Activated CD8-positive, alpha-beta memory T cell treated with anti-CD3 and anti-CD28 coated beads, Interleukin-2, amount 10 ng/mL, durations not matched to agents 7 days and 5 days (primary cell): Measurements from ENCODE around the gene HMGN1. TPM values are rescaled to one million over a fixed set of nuclear protein-coding genes. Genes with fewer than 3 reads are reported as not detected.

Source experiments
- ATAC-seq: fragments of 150-1000 bp; cut with Tn5 transposase; one replicate; pipeline ENCODE4 v1.10.0; 2021; ENCODE audit warnings: moderate library complexity
- CTCF ChIA-PET: fragments of 350-600 bp; sonication (Branson Sonifier 250); formaldehyde crosslinking; loops from one replicate; lab custom pipeline; 2021; ENCODE audit warnings: antibody characterized with exemption; lab: Charles Lee
- DNase-seq: peaks from one replicate; pipeline ENCODE4 v3.0.0-alpha.2; 2020
- H3K27ac Mint-ChIP-seq: one replicate; pipeline ENCODE4 v1.8.0; 2021; ENCODE audit warnings: mild to moderate bottlenecking, mixed read lengths
- H3K27me3 Mint-ChIP-seq: one replicate; pipeline ENCODE4 v1.8.0; 2021; ENCODE audit warnings: mixed read lengths
- H3K36me3 Mint-ChIP-seq: one replicate; pipeline ENCODE4 v1.8.0; 2021; ENCODE audit warnings: mild to moderate bottlenecking, mixed read lengths
- H3K4me1 Mint-ChIP-seq: one replicate; pipeline ENCODE4 v1.8.0; 2021; ENCODE audit warnings: mixed read lengths
- H3K4me3 Mint-ChIP-seq: one replicate; pipeline ENCODE4 v1.8.0; 2021; ENCODE audit warnings: mild to moderate bottlenecking, moderate library complexity, mixed read lengths
- H3K9me3 Mint-ChIP-seq: one replicate; pipeline ENCODE4 v1.8.0; 2022; ENCODE audit warnings: low read depth, mixed read lengths
- total RNA-seq, 2 experiments: library from RNA; stranded (reverse); gene quantifications; one replicate each; pipeline ENCODE4 v1.2.3, GENCODE V29; 2021

HMGN1 gene
- total RNA-seq, 2 experiments from 2014 or later: 385 to 405 TPM

GRCh38 chr21:39317134-39318090, 31.5 kb downstream of the HMGN1 start:
- Mint-ChIP-seq H3K4me1 (peaks cover 23% of the 10 kb centered on the region), H3K27me3 (no peaks in the 10 kb centered on the region), H3K36me3 (no peaks in the 10 kb centered on the region), H3K27ac (no peak overlapping the region), H3K9me3 (no peaks in the 10 kb centered on the region), H3K4me3 (no peak overlapping the region)
- no peak for DNase-seq
- CTCF ChIA-PET: interaction anchor here (1.0 kb wide), 1 partner anchor 79 kb away, joined by 3 read pairs; no protein-coding TSS in a partner anchor
- ATAC-seq: no peak

GRCh38 chr21:39316729-39317128, 32.2 kb downstream of the HMGN1 start:
- no peak for ATAC-seq
- CTCF ChIA-PET: interaction anchor here (2.4 kb wide), 1 partner anchor 29 kb away, joined by 5 read pairs; no protein-coding TSS in a partner anchor
- peaks cover 29% of the 10 kb centered on the region for H3K4me1 Mint-ChIP-seq
- no peaks in the 10 kb centered on the region for H3K27me3 Mint-ChIP-seq
- H3K9me3 Mint-ChIP-seq: no peaks in the 10 kb centered on the region
- H3K4me3 Mint-ChIP-seq: no peak overlapping the region
- peaks cover 6% of the 10 kb centered on the region for H3K36me3 Mint-ChIP-seq
- DNase-seq: no peak
- H3K27ac Mint-ChIP-seq: no peak overlapping the region

DNA sequence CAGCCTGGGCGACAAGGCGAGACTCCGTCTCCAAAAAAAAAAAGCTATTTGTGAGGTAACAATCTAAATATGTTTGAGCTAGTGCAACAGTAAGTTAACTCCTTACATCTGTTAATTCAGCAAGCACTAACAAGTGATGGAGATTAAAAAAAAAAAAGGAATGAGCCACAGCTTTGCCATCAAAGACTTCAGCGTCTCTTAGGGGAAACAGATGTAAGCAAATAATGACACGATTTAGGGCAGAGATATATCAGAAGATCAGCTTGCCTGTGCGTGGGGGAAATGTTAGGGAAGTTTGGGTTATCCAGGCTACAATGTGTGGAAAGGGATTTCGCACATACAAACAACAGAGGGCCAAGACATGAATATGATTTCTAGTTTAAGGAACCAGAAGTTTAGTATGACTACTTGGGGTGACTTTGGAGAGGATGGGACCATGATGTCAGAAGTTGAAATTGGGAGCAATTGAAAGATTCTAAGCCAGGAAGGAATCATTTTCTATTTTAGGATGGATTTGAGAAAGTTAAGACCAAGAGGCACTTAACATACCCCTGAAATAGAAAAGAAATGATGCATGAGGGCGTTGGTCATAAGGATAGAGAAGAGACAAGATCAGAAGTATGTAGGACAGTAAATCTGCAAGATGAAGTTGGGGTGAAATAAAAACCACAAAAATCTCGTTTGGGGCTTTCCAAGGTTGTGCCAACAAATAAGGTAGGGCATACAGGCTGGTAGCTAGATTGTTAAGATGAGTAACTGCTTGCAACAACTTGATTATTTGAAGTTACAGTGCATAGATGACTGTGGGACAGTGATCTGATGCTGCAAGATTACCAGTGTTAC, 33.1 kb downstream of the HMGN1 start:
- DNase-seq (no peak), ATAC-seq (no peak)
- no peaks in the 10 kb centered on the region for H3K9me3 Mint-ChIP-seq
- CTCF ChIA-PET: interaction anchor here (2.4 kb wide), 1 partner anchor 30 kb away, joined by 5 read pairs; no protein-coding TSS in a partner anchor
- H3K27me3 Mint-ChIP-seq: no peaks in the 10 kb centered on the region
- peaks cover 12% of the 10 kb centered on the region for H3K36me3 Mint-ChIP-seq
- peaks cover 35% of the 10 kb centered on the region for H3K4me1 Mint-ChIP-seq
- H3K4me3 Mint-ChIP-seq: peak overlapping the region; percentile 1
- no peak overlapping the region for H3K27ac Mint-ChIP-seq

- peak; percentile 75 for DNase-seq
- Mint-ChIP-seq H3K4me3 (peak overlapping the region; percentile 94), H3K27me3 (no peaks in the 10 kb centered on the region), H3K27ac (peak overlapping the region; percentile 94), H3K9me3 (no peaks in the 10 kb centered on the region), H3K36me3 (peaks cover 19% of the 10 kb centered on the region), H3K4me1 (peaks cover 41% of the 10 kb centered on the region)
- CTCF ChIA-PET: interaction anchor here (0.7 to 2.4 kb wide), 3 partner anchors 25 to 32 kb away, joined by 3 to 7 read pairs (median 5); no protein-coding TSS in a partner anchor
- ATAC-seq: peak; percentile 14
These were observed 34.5 kb downstream of the HMGN1 start for GRCh38 chr21:39314143-39315027.

DNA sequence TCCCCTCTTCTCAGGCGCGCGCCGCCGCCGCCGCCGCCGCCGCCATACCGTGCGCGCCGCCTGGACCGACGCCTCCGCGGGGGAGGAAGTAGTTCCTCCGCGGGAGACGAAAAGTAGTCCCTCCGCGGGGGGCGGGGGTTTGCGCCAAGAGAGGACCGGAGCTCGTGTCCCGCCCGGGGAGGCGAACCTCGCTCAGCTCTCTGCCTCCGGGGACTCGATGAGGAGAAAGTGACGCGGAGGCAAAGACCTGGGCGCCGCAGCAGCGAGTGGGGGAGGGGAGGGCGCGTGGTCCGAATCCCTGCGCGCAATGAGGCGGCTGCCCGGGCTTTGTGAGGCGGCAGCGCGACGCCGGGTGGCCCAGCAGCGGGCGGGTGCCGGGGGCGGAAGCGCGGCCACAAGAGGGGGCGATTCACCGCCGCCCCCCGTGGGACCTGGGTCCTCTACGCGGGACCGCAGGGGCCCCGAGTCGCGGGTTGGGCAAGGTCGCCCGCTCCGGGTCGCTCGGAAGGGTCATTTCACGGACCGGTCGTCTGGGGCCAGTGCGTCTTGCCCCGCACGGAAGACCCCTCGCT, 35.2 kb downstream of the HMGN1 start, which contains the start of gene BRWD1:
TSS of gene BRWD1 (minus strand) at position 62 of the 572 bp plus-strand sequence. CDS start 141 bp downstream, outside the sequence.
- no peaks in the 10 kb centered on the region for H3K9me3 Mint-ChIP-seq
- no peaks in the 10 kb centered on the region for H3K27me3 Mint-ChIP-seq
- peak within 1 kb of the TSS; percentile 94 for H3K27ac Mint-ChIP-seq
- CTCF ChIA-PET: interaction anchor here (1.5 to 2.3 kb wide), 2 partner anchors 33 to 74 kb away, joined by 7 to 8 read pairs; no protein-coding TSS in a partner anchor
- ATAC-seq: peak; percentile 64
- H3K4me1 Mint-ChIP-seq: peaks cover 44% of the 10 kb centered on the region
- peak; percentile 82 for DNase-seq
- H3K4me3 Mint-ChIP-seq: peak within 1 kb of the TSS; percentile 94
- H3K36me3 Mint-ChIP-seq: peaks cover 24% of the 10 kb centered on the region

DNA sequence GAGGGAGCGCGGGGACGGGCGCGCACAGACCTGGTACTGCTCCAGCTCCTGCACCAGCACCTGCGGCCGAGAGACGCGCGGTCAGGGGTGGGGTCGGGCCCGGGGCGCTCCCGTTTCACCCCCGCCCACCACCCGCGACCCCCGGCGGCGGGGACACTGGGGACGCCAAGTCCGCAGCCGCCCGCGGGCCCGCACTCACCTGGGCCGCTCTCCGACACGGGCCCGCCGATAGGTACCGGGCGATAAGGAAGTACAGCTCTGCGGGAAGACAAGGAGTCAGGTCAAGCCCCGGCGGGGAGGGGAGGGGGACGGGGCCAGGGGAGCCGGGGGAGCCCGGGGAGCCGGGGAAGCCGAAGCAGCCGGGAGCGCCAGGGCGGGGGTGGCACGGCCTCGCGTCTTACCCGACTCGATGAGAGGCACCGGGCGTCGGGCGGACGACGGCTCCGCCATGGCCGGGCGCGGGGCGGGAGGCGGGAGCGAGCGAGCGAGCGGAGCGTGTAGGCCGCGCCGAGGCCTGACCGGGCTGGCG, 35.8 kb downstream of the HMGN1 start:
- CTCF ChIA-PET: interaction anchor here (1.3 to 2.3 kb wide), 3 partner anchors 34 to 74 kb away, joined by 3 to 8 read pairs (median 7); no protein-coding TSS in a partner anchor
- H3K4me1 Mint-ChIP-seq: peaks cover 40% of the 10 kb centered on the region
- peak overlapping the region; percentile 94 for H3K27ac Mint-ChIP-seq
- peak overlapping the region; percentile 94 for H3K4me3 Mint-ChIP-seq
- no peaks in the 10 kb centered on the region for H3K27me3 Mint-ChIP-seq
- no peaks in the 10 kb centered on the region for H3K9me3 Mint-ChIP-seq
- peaks cover 26% of the 10 kb centered on the region for H3K36me3 Mint-ChIP-seq
- DNase-seq: no peak
- ATAC-seq: peak; percentile 10

DNA sequence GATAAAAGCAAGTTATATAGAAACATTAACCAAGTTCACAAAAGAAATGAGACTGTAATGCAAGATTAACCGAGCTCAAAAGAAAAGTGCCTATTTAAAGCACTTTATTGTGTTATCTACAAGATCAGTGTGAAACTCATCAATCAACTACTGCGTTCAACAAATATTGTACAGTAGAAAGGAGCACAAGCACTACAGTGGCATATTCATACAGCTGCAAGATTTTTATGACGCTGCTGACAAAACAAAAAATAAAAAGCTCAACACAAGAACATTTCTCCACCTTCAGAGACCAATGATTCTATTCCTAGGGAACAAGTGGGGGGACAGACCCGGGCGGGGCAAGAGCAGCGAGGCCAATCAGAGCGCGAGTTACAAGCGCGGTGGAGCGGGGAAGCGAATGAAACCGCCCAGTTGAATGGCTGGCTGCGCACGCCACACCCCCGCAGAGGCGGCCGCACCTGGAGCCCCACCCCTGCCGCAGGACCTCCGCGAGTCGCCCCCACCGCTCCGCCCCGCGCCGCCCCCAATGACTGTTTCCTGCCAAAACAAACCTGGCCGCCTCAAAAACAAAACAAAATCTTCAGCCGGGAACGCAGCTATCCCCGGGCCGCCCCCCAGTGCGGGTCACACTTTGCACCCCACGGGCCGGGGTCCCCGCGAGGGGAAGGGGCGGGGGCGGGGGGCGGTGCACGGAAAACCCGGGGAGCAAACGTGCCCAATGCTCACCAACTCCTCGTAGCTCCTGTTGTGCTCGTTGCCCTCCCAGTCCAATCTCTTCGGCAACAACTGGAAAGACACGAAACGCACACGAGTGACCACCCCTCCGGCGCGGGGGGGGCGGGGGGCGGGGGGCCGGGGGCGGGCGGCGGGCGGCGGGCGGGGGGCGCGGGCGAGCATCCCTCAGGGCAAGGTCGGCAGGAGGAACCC, 36.5 kb downstream of the HMGN1 start:
- CTCF ChIA-PET: interaction anchor here (0.6 to 2.3 kb wide), 5 partner anchors 34 to 75 kb away, joined by 3 to 8 read pairs (median 3); a partner anchor contains a TSS
- Mint-ChIP-seq H3K27ac (peak overlapping the region; percentile 82), H3K9me3 (no peaks in the 10 kb centered on the region), H3K4me3 (peak overlapping the region; percentile 94), H3K27me3 (no peaks in the 10 kb centered on the region), H3K4me1 (peaks cover 40% of the 10 kb centered on the region), H3K36me3 (peaks cover 29% of the 10 kb centered on the region)
- DNase-seq (peak; percentile 95), ATAC-seq (peak; percentile 85)

- no peak overlapping the region for H3K27ac Mint-ChIP-seq
- no peak for ATAC-seq
- DNase-seq: no peak
- CTCF ChIA-PET: interaction anchor here (1.4 to 2.3 kb wide), 2 partner anchors 69 to 76 kb away, joined by 3 to 8 read pairs; a partner anchor contains a TSS
- H3K9me3 Mint-ChIP-seq: no peaks in the 10 kb centered on the region
- peaks cover 38% of the 10 kb centered on the region for H3K4me1 Mint-ChIP-seq
- H3K4me3 Mint-ChIP-seq: no peak overlapping the region
- no peaks in the 10 kb centered on the region for H3K27me3 Mint-ChIP-seq
- peaks cover 32% of the 10 kb centered on the region for H3K36me3 Mint-ChIP-seq
These were observed 37.7 kb downstream of the HMGN1 start for GRCh38 chr21:39311164-39311563.

- Mint-ChIP-seq H3K27ac (no peak overlapping the region), H3K36me3 (peaks cover 44% of the 10 kb centered on the region), H3K9me3 (no peaks in the 10 kb centered on the region), H3K4me3 (no peak overlapping the region), H3K4me1 (peaks cover 24% of the 10 kb centered on the region), H3K27me3 (no peaks in the 10 kb centered on the region)
- CTCF ChIA-PET: no interaction called here
- ATAC-seq: no peak
- no peak for DNase-seq
These were observed 41.4 kb downstream of the HMGN1 start for GRCh38 chr21:39307466-39307865.

DNA sequence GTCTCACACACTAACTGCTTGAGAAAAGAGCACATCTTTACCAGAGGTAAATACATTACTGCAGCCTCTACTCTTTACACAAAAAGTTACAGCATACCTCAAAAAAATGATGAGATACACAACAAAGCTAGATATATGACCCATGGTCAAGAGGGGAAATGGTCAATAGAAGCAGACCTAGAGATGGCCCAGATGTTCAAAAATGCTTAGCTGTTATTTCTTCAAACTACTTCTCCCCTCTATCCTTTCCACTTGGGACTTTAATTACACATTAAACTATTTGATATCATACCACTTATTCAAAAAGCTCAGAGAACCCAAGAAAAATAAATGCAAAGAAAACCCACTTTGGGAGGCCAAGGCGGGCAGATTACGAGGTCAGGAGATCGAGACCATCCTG, 48.3 kb downstream of the HMGN1 start:
- ATAC-seq: no peak
- H3K9me3 Mint-ChIP-seq: peaks cover 12% of the 10 kb centered on the region
- peaks cover 59% of the 10 kb centered on the region for H3K36me3 Mint-ChIP-seq
- CTCF ChIA-PET: no interaction called here
- H3K27me3 Mint-ChIP-seq: no peaks in the 10 kb centered on the region
- DNase-seq: no peak
- peaks cover 15% of the 10 kb centered on the region for H3K4me1 Mint-ChIP-seq
- H3K4me3 Mint-ChIP-seq: no peak overlapping the region
- no peak overlapping the region for H3K27ac Mint-ChIP-seq

GRCh38 chr21:39296891-39297290, 52.0 kb downstream of the HMGN1 start:
- ATAC-seq (no peak), DNase-seq (no peak)
- peaks cover 15% of the 10 kb centered on the region for H3K4me1 Mint-ChIP-seq
- peaks cover 72% of the 10 kb centered on the region for H3K36me3 Mint-ChIP-seq
- CTCF ChIA-PET: interaction anchor here (0.7 kb wide), 1 partner anchor 91 kb away, joined by 3 read pairs; no protein-coding TSS in a partner anchor
- no peaks in the 10 kb centered on the region for H3K27me3 Mint-ChIP-seq
- no peak overlapping the region for H3K27ac Mint-ChIP-seq
- peaks cover 14% of the 10 kb centered on the region for H3K9me3 Mint-ChIP-seq
- no peak overlapping the region for H3K4me3 Mint-ChIP-seq
